Dendritic cell treated with granulocyte-macrophage colony-stimulating factor and Interleukin-4, amounts not matched to agents 40 ng/mL and 50 ng/mL, for 4 days (primary cell): ENCODE data around the gene KRTAP10-4.

Source experiments
- H3K27ac Mint-ChIP-seq: one replicate; pipeline ENCODE4 v1.8.0; 2022; ENCODE audit warnings: mild to moderate bottlenecking, mixed read lengths
- H3K27me3 Mint-ChIP-seq: one replicate; pipeline ENCODE4 v1.8.0; 2022; ENCODE audit warnings: mild to moderate bottlenecking, mixed read lengths
- H3K36me3 Mint-ChIP-seq: one replicate; pipeline ENCODE4 v1.8.0; 2022; ENCODE audit warnings: low read depth, mixed read lengths
- H3K4me1 Mint-ChIP-seq: one replicate; pipeline ENCODE4 v1.8.0; 2022; ENCODE audit warnings: low read depth, mixed read lengths
- H3K4me3 Mint-ChIP-seq: one replicate; pipeline ENCODE4 v1.8.0; 2022; ENCODE audit warnings: mild to moderate bottlenecking, moderate library complexity, mixed read lengths
- H3K9me3 Mint-ChIP-seq: one replicate; pipeline ENCODE4 v1.8.0; 2022; ENCODE audit warnings: mixed read lengths
- intact Hi-C: fragments of 100-400 bp; cut with micrococcal nuclease; formaldehyde crosslinking; loops from one replicate; pipeline ENCODE4 v1.15.0; 2022

Gene KRTAP10-4

GRCh38 chr21:44530903-44531605 lies 42.5 kb upstream of the KRTAP10-4 start:
- Mint-ChIP-seq H3K36me3 (no peaks in the 10 kb centered on the region), H3K4me1 (no peaks in the 10 kb centered on the region), H3K4me3 (no peak overlapping the region), H3K27me3 (no peaks in the 10 kb centered on the region), H3K9me3 (no peaks in the 10 kb centered on the region), H3K27ac (no peak overlapping the region)
- intact Hi-C loops, result no loop called here

- no peak overlapping the region for H3K4me3 Mint-ChIP-seq
- no peaks in the 10 kb centered on the region for H3K36me3 Mint-ChIP-seq
- intact Hi-C loops, result no loop called here
- H3K4me1 Mint-ChIP-seq, result no peaks in the 10 kb centered on the region
- H3K27me3 Mint-ChIP-seq, result no peaks in the 10 kb centered on the region
- H3K9me3 Mint-ChIP-seq, result no peaks in the 10 kb centered on the region
- H3K27ac Mint-ChIP-seq, result no peak overlapping the region
Observed at GRCh38 chr21:44531606-44532564, 41.6 kb upstream of the KRTAP10-4 start.

- Mint-ChIP-seq H3K27ac (no peak overlapping the region), H3K9me3 (no peaks in the 10 kb centered on the region), H3K4me3 (no peak overlapping the region), H3K27me3 (no peaks in the 10 kb centered on the region), H3K36me3 (no peaks in the 10 kb centered on the region), H3K4me1 (no peaks in the 10 kb centered on the region)
- intact Hi-C loops, result no loop called here
Observed at GRCh38 chr21:44532712-44533111, 40.8 kb upstream of the KRTAP10-4 start.

GRCh38 chr21:44533121-44533890 lies 40.2 kb upstream of the KRTAP10-4 start:
- H3K9me3 Mint-ChIP-seq, result no peaks in the 10 kb centered on the region
- intact Hi-C loops, result no loop called here
- H3K36me3 Mint-ChIP-seq, result no peaks in the 10 kb centered on the region
- no peak overlapping the region for H3K27ac Mint-ChIP-seq
- no peaks in the 10 kb centered on the region for H3K4me1 Mint-ChIP-seq
- no peak overlapping the region for H3K4me3 Mint-ChIP-seq
- no peaks in the 10 kb centered on the region for H3K27me3 Mint-ChIP-seq

- H3K27me3 Mint-ChIP-seq, result no peaks in the 10 kb centered on the region
- intact Hi-C loops, result no loop called here
- H3K27ac Mint-ChIP-seq, result no peak overlapping the region
- H3K4me1 Mint-ChIP-seq, result no peaks in the 10 kb centered on the region
- no peak overlapping the region for H3K4me3 Mint-ChIP-seq
- no peaks in the 10 kb centered on the region for H3K9me3 Mint-ChIP-seq
- H3K36me3 Mint-ChIP-seq, result no peaks in the 10 kb centered on the region
Observed at GRCh38 chr21:44533891-44534627, 39.5 kb upstream of the KRTAP10-4 start.

GRCh38 chr21:44534688-44535087 lies 38.8 kb upstream of the KRTAP10-4 start:
- Mint-ChIP-seq H3K27me3 (no peaks in the 10 kb centered on the region), H3K4me3 (no peak overlapping the region), H3K36me3 (no peaks in the 10 kb centered on the region), H3K9me3 (no peaks in the 10 kb centered on the region), H3K27ac (no peak overlapping the region), H3K4me1 (no peaks in the 10 kb centered on the region)
- intact Hi-C loops, result no loop called here

GRCh38 chr21:44535963-44536362 lies 37.6 kb upstream of the KRTAP10-4 start:
- H3K27ac Mint-ChIP-seq, result no peak overlapping the region
- H3K27me3 Mint-ChIP-seq, result no peaks in the 10 kb centered on the region
- no peaks in the 10 kb centered on the region for H3K9me3 Mint-ChIP-seq
- intact Hi-C loops, result no loop called here
- H3K36me3 Mint-ChIP-seq, result no peaks in the 10 kb centered on the region
- H3K4me3 Mint-ChIP-seq, result no peak overlapping the region
- H3K4me1 Mint-ChIP-seq, result no peaks in the 10 kb centered on the region

GRCh38 chr21:44537930-44538911 lies 35.3 kb upstream of the KRTAP10-4 start:
- no peaks in the 10 kb centered on the region for H3K9me3 Mint-ChIP-seq
- no peak overlapping the region for H3K27ac Mint-ChIP-seq
- intact Hi-C loops, result no loop called here
- H3K27me3 Mint-ChIP-seq, result no peaks in the 10 kb centered on the region
- no peaks in the 10 kb centered on the region for H3K36me3 Mint-ChIP-seq
- H3K4me3 Mint-ChIP-seq, result no peak overlapping the region
- H3K4me1 Mint-ChIP-seq, result no peaks in the 10 kb centered on the region

GRCh38 chr21:44539046-44539445 lies 34.5 kb upstream of the KRTAP10-4 start:
- Mint-ChIP-seq H3K9me3 (no peaks in the 10 kb centered on the region), H3K4me3 (no peak overlapping the region), H3K27me3 (no peaks in the 10 kb centered on the region), H3K36me3 (no peaks in the 10 kb centered on the region), H3K4me1 (no peaks in the 10 kb centered on the region), H3K27ac (no peak overlapping the region)
- intact Hi-C loops, result no loop called here

- H3K4me3 Mint-ChIP-seq, result no peak within 1 kb of the TSS
- H3K4me1 Mint-ChIP-seq, result no peaks in the 10 kb centered on the region
- intact Hi-C loops, result no loop called here
- no peaks in the 10 kb centered on the region for H3K36me3 Mint-ChIP-seq
- H3K9me3 Mint-ChIP-seq, result no peaks in the 10 kb centered on the region
- H3K27me3 Mint-ChIP-seq, result no peaks in the 10 kb centered on the region
- H3K27ac Mint-ChIP-seq, result no peak within 1 kb of the TSS
Observed at GRCh38 chr21:44539991-44540666, 33.4 kb upstream of the KRTAP10-4 start, which contains the start of gene KRTAP10-1. TSS of gene KRTAP10-1 (minus strand) at chr21:44540195. CDS start at chr21:44540150, 45 bp downstream.

- Mint-ChIP-seq H3K9me3 (no peaks in the 10 kb centered on the region), H3K27ac (no peak overlapping the region), H3K4me1 (no peaks in the 10 kb centered on the region), H3K36me3 (no peaks in the 10 kb centered on the region), H3K4me3 (no peak overlapping the region), H3K27me3 (no peaks in the 10 kb centered on the region)
- intact Hi-C loops, result no loop called here
Observed at GRCh38 chr21:44540741-44541288, 32.7 kb upstream of the KRTAP10-4 start.

GRCh38 chr21:44542716-44543115 lies 30.8 kb upstream of the KRTAP10-4 start:
- H3K4me3 Mint-ChIP-seq, result no peak overlapping the region
- peaks cover 15% of the 10 kb centered on the region for H3K9me3 Mint-ChIP-seq
- no peaks in the 10 kb centered on the region for H3K36me3 Mint-ChIP-seq
- H3K4me1 Mint-ChIP-seq, result no peaks in the 10 kb centered on the region
- intact Hi-C loops, result no loop called here
- H3K27ac Mint-ChIP-seq, result no peak overlapping the region
- H3K27me3 Mint-ChIP-seq, result peaks cover 16% of the 10 kb centered on the region
